ENCODE results near the gene ARHGAP10.

DNA sequence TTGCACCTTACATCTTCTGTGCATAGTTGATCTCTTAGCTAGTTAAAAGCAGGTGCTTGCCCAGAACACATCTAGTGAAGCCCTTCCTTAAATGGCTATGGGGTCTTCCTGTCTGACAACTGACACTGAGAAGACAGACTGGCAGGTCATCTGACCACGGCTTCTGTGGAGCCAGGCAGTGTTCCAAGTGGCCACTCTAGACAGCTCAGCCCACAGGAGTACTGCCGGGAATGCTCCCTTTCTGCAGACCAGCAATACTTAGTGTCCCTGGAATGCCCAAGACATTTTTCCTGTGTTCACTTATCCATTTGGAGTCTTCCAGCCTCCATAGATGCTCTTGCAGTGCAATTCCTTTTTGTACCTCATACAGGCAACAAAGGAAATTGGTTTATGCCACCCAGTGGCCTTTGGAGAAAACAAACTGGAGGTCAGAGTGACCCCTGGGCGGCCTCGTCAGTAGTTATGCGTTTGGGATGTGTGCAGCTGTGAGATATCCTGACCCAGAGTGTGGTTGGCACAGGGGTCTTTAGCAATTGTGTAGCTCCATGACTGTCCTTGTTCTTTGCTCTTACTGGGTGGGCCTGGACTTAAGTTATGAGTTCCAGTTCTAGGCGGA lies 335.5 kb downstream of the ARHGAP10 start:
- TF ChIP-seq, protein P1, sequence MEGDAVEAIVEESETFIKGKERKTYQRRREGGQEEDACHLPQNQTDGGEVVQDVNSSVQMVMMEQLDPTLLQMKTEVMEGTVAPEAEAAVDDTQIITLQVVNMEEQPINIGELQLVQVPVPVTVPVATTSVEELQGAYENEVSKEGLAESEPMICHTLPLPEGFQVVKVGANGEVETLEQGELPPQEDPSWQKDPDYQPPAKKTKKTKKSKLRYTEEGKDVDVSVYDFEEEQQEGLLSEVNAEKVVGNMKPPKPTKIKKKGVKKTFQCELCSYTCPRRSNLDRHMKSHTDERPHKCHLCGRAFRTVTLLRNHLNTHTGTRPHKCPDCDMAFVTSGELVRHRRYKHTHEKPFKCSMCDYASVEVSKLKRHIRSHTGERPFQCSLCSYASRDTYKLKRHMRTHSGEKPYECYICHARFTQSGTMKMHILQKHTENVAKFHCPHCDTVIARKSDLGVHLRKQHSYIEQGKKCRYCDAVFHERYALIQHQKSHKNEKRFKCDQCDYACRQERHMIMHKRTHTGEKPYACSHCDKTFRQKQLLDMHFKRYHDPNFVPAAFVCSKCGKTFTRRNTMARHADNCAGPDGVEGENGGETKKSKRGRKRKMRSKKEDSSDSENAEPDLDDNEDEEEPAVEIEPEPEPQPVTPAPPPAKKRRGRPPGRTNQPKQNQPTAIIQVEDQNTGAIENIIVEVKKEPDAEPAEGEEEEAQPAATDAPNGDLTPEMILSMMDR (IDR thresholded peaks at IDR 0.05), result no peak
- no peak for TF ChIP-seq POLR2A (IDR thresholded peaks at IDR 0.05)

Data from Peyer's patch (tissue), 4 donors.